ENCODE data around the gene SEMA6B. TPM values are rescaled to one million over a fixed set of nuclear protein-coding genes. Genes with fewer than 3 reads are reported as not detected.

Gene SEMA6B
- total RNA-seq = 49.1 TPM

GRCh38 chr19:4559569-4559968 is at the start of gene SEMA6B:
SEMA6B (minus strand) TSS chr19:4559684; CDS start chr19:4558457, 1,227 bp downstream.

GRCh38 chr19:4539693-4540581 is 19.5 kb downstream of the SEMA6B start, which contains the start of gene LRG1:
LRG1 (minus strand) TSS chr19:4540036; CDS start chr19:4540013, 23 bp downstream.

GRCh38 chr19:4534836-4535658 is 24.4 kb downstream of the SEMA6B start, which contains the start of gene PLIN5:
PLIN5 (minus strand) TSS chr19:4535224; CDS start chr19:4534074, 1,150 bp downstream.

GRCh38 chr19:4518345-4519171 is 40.9 kb downstream of the SEMA6B start, which contains the start of gene PLIN4:
PLIN4 (minus strand) TSS chr19:4518486; CDS start chr19:4518272, 214 bp downstream.

Other genes starting within 250 kb of the SEMA6B start
- gene STAP2, start 220.9 kb downstream of the SEMA6B start, total RNA-seq = 0.69 TPM
- 19.6 TPM for gene MPND, start 216.1 kb downstream of the SEMA6B start, total RNA-seq
- gene SH3GL1, start 159.1 kb downstream of the SEMA6B start, total RNA-seq = 20.1 TPM
- 8.1 TPM for gene CHAF1A, start 157.0 kb downstream of the SEMA6B start, total RNA-seq
- gene UBXN6, start 101.9 kb downstream of the SEMA6B start, total RNA-seq = 75.0 TPM
- gene HDGFL2, start 87.4 kb downstream of the SEMA6B start, total RNA-seq = 39.4 TPM
- 0.23 TPM for gene PLIN4, start 41.2 kb downstream of the SEMA6B start, total RNA-seq
- 4.6 TPM for gene PLIN5, start 24.5 kb downstream of the SEMA6B start, total RNA-seq
- gene LRG1, start 19.6 kb downstream of the SEMA6B start, total RNA-seq = 0.23 TPM
- 7.6 TPM for gene TNFAIP8L1, start 79.8 kb upstream of the SEMA6B start, total RNA-seq
- gene MYDGF, start 110.7 kb upstream of the SEMA6B start, total RNA-seq = 42.4 TPM
- gene DPP9, start 164.2 kb upstream of the SEMA6B start, total RNA-seq = 10.1 TPM
- 18.9 TPM for gene FEM1A, start 232.1 kb upstream of the SEMA6B start, total RNA-seq

Measured in diencephalon (tissue), 1 donor.